ENCODE measurements around the gene GFAP.

The GFAP gene

DNA sequence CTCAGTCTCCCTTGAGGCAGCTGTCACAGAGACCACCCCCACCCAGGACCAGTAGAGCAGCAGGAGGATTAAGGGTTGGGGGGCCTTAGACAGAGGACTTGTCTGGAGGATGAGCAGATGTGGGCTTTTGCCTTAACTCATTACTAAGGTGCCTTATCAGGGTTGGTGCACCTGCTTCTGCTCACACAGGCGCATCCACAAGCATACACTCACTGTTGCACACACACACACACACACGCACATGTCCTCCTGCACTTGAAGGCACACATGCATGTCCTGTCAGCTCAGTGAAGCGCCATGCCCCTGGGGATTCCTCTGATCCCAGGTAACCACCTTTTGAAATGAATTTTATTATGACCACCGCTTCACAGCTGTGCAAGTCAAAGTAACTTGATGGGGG, 1.2 kb downstream of the GFAP start:
- no peak for DNase-seq

DNA sequence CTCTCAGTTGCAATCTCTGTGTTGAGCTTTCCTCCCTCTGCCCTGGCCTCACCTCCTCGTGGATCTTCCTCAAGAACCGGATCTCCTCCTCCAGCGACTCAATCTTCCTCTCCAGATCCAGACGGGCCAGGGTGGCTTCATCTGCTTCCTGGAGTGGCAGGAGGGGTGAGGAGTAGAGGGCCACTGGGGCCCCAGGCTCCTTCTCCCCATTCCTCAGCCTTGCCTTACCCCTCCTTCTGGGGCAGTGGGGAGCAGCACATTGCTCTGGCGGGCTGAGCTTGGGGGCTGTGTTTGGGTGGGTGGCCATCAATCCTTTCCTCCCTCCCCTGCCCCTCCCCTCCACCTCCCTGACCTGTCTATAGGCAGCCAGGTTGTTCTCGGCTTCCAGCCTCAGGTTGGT, 1.6 kb downstream of the GFAP start:
- no peak for DNase-seq

DNA sequence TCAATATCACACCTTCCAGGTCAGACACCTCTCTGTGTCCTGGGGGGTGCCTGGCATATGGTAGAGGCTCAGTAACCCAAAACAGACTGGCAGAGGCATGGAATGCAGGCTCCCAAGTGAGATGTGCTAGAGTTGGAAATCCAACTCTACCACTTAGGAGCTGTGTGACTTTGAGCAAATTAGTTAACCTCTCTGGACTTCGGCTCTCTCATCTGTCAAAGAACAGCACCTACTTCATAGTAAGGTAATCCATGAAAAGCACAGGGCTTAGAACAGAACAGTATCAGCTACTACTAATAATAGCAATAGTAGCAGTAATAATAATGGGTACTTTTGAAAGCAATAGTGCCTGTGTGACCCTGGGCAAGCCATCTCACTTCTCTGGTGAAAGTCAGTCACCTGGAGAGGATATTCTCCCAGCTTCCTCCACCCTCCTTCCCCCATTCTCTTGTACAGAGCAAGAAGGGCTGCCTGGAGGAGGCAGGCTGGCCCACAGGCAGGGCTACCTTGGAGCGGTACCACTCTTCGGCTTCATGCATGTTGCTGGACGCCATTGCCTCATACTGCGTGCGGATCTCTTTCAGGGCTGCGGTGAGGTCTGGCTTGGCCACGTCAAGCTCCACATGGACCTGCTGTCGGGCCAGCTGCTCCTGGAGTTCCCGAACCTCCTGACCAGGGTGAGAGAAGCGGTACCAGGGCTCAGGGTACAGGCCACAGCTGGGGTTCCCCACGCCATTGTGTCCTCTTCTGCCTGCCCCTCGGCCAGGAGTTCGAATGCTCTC, 2.3 kb downstream of the GFAP start:
- no peak for DNase-seq

DNA sequence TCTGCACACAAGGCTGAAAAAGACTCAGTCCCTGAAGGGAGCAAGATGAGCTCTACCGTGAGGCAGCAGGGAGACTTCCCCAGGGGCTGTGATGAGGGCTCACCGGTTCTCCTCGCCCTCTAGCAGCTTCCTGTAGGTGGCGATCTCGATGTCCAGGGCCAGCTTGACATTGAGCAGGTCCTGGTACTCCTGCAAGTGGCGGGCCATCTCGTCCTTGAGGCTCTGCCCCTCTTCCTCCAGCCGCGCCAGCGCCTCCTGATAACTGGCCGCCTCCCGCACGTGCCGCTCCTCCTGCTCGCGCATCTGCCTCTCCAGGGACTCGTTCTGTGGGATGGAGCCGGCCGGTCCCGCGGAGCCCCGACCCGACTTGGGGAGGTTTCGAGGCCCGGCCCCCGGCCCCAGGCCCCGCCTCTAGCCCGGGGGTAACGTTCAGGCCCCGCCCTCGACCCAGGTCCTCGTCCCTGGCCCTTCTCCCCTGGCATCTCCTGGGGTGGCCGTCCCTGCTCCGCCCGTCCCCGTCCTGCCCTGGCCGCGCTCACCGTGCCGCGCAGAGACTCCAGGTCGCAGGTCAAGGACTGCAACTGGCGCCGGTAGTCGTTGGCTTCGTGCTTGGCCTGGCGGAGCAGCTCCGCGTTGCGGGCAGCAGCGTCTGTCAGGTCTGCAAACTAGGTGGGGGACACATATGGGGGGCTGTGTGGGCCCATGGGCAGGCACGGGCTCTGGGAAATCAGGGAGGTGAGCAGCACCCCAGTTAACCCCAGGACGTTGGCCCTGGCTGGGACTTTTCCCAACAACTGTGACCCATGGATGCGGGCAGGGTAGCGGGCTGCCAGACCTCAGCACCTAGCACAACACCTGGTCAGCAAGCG, 3.9 kb downstream of the GFAP start:
- DNase-seq: peak; percentile 36

DNA sequence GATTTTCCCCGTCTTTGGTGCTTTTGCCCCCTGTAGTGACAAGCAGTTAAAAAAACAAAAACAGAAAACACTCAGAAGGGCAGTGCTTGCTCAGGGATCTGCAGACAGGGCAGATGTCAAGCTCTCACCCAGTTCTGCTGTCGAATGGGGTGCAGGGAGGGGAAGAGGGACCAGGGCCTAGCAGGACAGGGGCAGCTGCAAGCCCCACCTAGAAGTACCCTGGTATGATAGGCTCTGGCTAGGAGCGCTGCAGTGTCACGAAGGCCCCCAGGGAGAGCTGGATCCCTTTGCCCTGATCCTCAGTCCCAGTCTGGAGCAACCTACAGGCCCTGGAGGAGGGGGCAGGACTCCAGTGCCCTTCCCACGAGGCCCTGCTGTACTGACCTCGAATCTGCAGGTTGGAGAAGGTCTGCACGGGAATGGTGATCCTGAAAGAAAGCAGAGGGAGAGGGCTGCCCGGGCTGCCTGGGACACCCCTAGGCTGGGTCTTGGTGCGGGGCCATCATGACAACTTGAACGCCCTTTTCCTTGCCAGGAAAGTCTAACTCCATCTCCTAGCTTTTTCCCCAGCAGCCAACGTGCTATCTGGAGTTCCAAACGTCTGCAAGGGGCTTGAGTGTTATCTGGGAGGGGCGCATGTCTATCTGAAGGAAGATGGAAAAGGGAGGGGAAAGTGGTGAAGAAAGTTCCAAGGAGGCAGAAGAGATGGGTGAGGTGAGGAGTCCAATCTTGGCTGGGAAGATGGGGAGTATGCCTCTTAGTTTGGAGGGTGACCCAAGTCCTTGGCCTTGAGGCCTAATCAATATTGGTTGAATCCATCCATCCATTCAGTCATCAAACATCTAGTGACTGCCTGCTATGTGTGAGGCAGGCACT, 4.8 kb downstream of the GFAP start:
- DNase-seq: no peak

DNA sequence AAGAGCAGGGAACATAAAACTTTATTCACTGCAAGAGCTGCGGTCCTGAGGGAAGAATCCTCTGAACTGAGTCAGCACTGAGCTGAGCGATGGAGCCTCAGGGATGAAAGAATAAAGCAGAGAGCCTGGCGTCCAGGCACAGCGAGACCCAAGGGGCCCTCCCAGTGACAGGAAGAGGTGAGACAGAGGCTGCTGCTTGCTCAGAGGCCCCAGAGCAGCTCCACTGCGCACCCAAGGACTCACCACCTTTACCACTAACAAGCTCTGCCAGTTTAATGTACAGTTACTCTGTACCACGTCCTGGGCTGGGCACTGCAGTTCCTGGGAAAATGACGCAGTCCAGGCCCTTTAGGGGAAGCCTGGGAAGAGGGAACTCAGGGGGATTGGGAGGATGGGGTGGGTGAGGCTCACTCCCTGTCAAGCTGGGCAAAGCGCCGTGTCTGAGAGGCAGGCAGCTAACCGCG, 5.6 kb downstream of the GFAP start:
- no peak for DNase-seq

DNA sequence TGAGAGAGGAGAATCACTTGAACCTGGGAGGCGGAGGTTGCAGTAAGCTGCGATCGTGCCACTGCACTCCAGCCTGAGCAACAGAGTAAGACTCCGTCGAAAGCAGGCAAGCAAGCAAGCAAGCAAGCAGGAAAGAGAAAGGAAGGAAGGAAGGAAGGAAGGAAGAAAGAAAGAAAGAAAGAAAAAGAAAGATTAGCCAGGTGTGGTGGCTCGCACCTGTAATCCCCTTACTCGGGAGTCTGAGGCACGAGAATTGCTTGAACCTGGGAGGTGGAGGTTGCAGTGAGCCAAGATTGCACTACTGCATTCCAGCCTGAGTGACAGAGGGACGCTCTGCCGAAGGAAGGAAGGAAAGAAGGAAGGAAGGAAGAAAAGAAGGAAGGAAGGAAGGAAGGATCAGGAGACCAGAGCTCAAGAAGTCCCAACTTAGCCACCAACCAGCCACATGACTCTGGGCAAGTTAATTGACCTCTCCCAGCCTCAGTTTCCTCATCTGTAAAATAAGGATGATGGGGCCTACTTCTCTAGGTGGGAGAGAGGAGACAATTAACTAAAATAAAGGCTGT, 6.5 kb downstream of the GFAP start:
- no peak for DNase-seq

DNA sequence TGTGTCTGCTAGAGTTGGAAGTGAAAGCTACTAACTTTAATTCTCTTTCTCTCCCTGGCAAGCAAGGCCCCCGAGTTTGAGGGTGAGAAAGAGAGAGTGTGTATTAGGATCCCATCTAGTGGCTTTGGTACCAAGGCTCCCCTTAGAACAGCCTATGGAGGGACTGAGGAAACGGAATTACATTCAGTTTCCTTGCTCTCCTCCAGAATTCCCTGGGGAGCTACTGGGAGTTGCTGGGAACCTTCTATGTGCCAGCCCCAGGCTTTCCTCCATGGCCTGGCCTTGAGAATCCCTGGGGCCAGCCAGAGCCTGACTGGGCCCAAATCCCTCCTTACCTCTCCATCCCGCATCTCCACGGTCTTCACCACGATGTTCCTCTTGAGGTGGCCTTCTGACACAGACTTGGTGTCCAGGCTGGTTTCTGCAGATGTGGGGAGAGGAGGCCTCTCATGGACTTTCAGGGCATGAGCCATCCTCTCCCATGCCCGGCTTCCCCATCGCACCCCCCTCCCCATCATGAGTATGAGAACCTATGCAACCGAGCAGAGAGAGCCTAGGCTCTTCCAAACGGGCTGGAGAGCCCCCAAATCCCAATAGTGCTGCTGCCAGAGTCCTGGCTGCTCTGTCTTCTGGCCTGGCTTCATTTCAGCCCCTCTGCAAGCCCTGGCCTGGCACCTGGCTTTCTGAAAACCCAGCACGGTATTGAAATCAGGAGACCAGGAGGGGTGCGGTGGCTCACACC, 7.4 kb downstream of the GFAP start:
- no peak for DNase-seq

DNA sequence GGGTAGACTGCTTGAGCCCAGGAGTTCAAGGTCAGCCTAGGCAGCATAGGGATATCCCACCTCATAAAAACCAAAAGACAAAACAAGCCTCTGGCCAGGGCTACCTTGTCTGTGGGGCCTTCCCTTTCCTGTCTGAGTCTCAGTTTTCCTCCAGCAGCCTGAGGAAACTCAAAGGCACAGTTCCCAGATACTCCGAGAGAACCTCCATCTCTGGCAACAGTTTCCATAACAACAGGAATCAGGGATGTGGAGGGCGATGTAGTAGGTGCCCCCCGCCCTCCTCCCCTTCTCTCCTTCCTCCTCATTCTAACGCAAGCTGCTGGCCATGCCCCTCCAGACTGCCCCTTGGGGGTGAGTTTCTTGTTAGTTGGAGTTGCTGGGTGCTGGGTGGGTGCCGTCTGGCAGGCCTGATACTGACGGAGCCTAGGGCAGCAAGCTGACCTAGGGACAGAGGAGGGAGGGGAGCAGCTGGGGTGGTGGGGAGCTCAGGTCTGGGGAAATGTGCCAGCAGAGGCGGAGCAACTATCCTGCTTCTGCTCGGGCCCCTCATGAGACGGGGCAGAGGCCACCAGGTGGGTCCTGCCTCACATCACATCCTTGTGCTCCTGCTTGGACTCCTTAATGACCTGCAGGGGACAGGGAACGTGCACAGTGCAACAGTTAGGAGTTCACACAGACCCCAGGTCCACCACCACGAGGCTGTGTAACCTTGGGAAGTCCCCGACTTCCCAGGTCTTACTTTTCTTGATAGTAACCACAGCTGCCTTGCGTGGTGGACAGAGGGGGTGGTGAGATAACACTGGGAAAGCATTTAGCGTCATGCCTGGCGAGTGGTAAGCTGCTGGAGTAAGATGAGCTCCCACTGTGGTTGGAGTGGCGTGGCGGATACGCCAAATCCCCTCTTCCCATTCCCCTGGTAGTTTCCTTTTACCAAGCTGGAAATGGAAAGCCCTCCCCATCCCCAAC, 8.3 kb downstream of the GFAP start:
- DNase-seq: no peak

DNA sequence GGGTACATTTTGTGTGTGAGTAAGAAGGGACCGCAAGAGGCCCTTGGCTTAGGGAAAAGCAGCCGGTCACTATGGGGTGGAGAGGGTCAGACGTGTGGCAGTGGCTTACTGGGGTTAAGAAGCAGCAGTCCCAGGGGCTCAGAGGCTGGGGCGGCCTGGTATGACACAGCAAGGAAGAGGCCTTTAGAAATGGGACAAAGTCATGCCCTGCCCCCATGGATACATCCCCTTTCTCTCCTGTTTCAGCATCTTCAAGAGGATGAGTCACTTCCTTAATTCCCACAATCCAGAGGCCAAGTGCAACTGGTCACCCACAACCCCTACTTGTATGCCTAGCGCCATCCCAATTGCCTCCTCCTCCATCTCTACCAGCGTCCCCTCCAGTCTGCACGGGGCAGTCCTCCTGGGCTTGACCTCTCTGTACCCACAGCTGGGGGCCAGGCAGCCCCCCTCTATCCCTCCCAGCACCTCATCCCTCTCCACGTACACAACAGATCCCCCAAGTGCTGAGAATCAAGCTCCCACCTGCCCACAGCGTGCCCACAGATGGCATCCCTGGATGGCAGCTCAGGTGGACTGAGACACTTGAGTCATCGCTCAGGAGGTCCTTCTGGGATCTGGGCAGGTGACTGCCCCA, 9.2 kb downstream of the GFAP start:
- DNase-seq: no peak

DNA sequence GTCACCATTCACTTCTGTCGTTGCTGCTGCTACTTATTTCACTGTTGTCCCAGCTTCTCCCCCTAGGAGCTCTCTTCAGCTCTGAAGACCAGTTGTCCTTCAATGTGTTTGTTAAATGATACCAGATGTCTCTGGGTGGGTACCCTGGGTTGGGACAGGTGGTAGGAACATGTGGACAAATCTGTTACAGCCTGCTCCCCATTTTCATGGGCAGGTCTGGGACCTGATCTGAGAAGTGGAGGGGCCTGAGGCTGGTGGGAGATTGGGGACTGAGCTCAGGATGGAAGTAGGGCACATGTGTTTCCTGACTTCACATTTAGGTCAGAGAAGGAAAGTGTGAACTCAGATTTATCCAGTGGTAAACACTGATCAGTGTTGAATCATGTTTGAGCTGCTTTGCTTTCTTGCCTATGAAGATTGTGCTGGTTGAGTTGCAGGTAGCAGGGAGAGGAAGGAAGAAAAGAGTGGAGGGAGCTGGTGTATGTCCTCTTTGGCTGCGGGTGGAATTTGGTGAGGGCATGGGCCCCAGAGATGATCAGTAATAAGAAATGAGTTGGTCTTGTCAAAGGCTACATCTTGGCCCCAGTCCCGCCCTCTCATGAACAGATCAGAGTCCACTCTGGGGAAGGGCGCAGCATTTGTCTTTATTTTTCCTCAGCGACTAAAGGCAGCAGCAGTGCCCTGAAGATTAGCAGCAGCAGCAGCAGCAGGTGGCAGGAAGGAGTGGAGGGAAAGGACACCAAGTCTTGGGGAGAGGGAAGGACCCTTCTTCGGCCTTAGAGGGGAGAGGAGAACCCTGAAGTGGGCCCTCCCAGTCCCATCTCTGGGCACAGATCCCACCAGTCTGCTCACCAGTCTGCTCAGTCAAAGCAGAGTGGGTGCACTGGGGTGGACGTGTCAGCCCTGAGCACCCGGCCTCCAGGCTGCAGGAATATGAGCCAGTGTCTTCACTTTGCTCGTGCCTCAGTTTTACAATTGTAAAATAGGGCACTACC, 10.0 kb downstream of the GFAP start:
- DNase-seq: no peak

DNA sequence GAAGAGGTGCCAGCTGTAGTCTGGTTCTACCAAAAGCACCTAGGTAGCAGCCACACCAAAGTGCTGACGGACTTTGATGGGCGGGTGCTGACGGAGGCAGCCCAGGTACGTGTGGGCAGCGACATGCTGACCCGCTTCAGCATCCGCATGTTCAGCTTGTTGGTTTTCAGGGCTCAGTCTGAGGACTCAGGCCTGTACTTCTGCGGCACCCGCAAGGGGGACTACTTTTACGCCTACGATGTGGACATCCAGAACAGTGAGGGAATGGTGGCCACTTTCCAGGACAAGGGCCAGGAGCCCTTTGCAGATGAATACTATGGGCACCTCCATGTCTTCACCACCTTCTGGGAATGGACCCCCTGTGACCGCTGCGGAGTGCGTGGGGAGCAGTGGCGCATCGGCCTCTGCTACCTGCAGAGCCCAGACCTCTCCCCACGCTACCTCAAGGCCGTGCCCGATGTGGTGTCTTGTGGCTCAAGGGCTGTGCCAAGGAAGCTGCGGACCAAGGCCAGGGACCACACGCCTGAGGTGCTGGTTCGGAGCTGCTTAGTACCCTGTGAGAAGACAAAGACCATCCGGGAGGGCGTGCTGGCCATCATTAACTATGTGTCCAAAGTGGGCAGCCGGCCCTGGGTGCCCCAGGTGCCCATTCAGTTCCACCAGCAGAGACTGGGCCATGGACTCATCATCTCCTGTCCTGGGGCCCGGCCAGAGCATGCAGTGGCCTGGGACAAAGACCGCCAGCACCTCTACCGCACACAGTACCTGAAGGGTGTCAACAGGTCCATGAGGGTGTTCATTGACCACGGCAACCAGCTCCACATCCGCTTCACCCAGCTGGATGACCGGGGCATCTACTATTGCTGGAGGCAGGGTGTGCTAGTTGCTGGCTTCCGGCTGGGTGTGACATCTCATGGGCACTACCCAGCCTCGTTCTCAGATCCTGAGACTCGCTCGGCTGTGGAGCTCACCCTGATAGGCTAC, 11.0 kb downstream of the GFAP start:
- DNase-seq: no peak

DNA sequence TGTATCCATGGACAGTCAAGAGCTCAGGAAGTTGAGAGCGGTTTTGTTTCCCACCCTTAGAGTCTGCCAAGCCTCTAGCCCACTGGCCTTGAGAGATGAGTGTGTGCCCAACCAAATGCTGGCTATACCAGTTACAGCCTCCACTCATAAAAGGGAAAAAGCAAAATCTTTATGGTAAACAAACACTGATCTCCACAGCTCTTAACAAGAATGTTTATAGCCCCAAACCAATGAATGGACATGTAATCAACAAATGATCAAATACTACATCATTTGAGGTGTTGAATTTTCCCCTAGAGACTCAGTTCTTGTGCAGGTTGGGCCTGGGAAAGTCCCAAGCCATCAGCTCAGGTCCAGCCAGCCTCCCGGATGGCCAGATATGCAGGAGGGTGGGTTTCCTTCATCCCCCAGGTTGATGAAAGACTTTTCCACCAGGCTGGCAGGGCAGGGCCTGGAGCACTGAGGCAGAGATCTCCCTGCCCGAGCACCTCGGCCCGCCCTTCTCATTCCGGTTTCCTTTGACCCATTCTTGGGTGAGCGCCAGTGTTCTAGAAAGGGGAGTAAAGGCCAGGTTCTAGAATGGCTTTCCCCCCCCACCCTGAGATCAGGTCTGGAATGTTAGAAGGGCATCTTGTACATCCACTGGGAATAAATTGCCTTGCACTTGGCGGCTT, 12.2 kb downstream of the GFAP start:
- no peak for DNase-seq

DNA sequence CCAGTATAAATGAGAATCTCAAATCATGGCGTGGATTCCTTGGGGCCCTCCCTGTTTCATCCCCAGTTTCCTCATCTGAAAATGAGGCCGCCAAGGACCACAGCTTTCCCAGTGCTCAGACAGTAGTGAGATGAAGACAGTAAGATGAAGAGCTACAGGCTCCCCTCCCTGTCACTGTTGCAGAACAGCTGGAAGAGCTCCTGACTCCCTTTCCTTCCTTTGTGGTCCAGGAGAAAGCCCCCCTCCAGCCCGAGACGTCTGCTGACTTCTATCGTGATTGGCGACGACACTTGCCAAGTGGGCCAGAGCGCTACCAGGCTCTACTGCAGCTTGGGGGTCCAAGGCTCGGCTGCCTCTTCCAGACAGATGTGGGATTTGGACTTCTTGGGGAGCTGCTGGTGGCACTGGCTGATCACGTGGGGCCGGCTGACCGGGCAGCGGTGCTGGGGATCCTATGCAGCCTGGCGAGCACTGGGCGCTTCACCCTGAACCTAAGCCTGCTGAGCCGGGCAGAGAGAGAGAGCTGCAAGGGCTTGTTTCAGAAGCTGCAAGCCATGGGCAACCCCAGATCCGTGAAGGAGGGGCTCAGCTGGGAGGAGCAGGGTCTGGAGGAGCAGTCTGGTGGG, 13.1 kb downstream of the GFAP start:
- no peak for DNase-seq

DNA sequence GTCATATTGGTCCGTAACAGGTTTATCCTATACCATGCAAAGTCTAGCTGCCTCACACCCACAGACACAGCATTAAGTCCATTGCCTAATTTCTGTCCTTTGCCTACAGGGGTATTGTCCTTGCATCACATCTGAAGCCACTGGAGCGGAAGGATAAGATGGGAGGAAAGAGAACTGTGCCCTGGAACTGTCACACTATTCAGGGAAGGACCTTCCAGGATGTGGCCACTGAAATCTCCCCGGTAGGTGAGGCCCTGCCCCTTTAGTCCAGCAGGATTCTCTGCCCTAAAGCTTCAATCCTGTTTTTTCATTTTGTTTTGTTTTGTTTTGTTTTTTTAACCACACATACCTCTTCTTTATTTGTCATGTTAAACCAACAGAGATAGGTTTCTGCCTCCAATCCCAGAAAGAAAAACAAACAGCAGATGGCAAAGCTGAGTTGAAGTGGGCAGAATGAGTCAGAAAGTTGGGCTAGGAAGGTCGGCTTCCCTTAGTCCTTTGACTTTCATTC, 13.8 kb downstream of the GFAP start:
- no peak for DNase-seq

DNA sequence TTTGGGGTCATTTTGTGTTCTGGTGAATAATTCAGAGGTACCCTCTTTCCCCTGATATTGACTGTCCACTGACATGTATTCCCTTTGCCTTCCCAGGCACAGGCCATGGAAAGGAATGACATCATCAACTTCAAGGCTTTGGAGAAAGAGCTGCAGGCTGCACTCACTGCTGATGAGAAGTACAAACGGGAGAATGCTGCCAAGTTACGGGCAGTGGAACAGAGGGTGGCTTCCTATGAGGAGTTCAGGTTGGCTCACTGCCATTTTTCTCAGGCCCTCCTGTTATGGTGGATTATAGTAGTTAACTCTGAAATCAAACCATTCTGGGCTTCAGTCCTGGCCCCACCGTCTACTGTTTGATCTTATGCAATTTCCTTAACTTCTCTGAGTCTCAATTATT, 14.4 kb downstream of the GFAP start:
- DNase-seq: no peak

All from effector CD4-positive, alpha-beta T cell (primary cell).